HepG2 (cell line): Measurements from ENCODE around the gene VAC14. TPM values are rescaled to one million over a fixed set of nuclear protein-coding genes. Genes with fewer than 3 reads are reported as not detected.

Experiments
- AGO1 ChIP-seq: fragments of 200-400 bp; formaldehyde crosslinking; IDR thresholded peaks from 2 replicates; pipeline ENCODE4 v1.6.1; 2017; ENCODE audit warnings: mild to moderate bottlenecking, low read depth, low read length, moderate library complexity; ENCODE audit not compliant: poor library complexity, severe bottlenecking
- CSRNP2 ChIP-seq: sonication (generic); formaldehyde crosslinking; conservative IDR thresholded peaks from 2 replicates; pipeline ENCODE4 v1.8.0; 2022; ENCODE audit warnings: low read depth, missing genetic modification reagents
- FOXA1 ChIP-seq, 2 experiments: fragments of 450-650 bp in 1 of 2; sonication (generic) in 1 of 2; formaldehyde crosslinking in 1 of 2; IDR thresholded peaks; 2 replicates each; pipeline versions ENCODE4 v1.4.0 to v1.6.1; 2016 to 2020; ENCODE audit warnings: missing genetic modification reagents in 1 of 2
- GMEB2 ChIP-seq: IDR thresholded peaks from 2 replicates; pipeline ENCODE4 v1.6.1; 2016; ENCODE audit warnings: missing biosample characterization, missing genetic modification reagents, low read depth
- MTA1 ChIP-seq: sonication (generic); formaldehyde crosslinking; IDR thresholded peaks from 2 replicates; pipeline ENCODE4 v1.4.0; 2020; ENCODE audit warnings: missing genetic modification reagents, mild to moderate bottlenecking, borderline replicate concordance
- PAWR ChIP-seq: sonication (generic); formaldehyde crosslinking; IDR thresholded peaks from 2 replicates; pipeline ENCODE4 v1.4.0; 2020; ENCODE audit warnings: missing genetic modification reagents, mild to moderate bottlenecking, borderline replicate concordance
- PRDM10 ChIP-seq: sonication (generic); formaldehyde crosslinking; IDR thresholded peaks from 2 replicates; pipeline ENCODE4 v1.4.0; 2020; ENCODE audit warnings: low read depth, missing genetic modification reagents
- RELA ChIP-seq: sonication (generic); formaldehyde crosslinking; IDR thresholded peaks from 2 replicates; pipeline ENCODE4 v1.4.0; 2020; ENCODE audit warnings: missing genetic modification reagents
- SALL2 ChIP-seq: sonication (generic); formaldehyde crosslinking; IDR thresholded peaks from 2 replicates; pipeline ENCODE4 v1.8.1; 2023; ENCODE audit warnings: mild to moderate bottlenecking, missing genetic modification reagents, inconsistent platforms
- ZBTB8A ChIP-seq: sonication (generic); formaldehyde crosslinking; IDR thresholded peaks from 2 replicates; pipeline ENCODE4 v1.4.0; 2020; ENCODE audit warnings: mild to moderate bottlenecking, low read depth, missing genetic modification reagents, borderline replicate concordance
- ZKSCAN1 ChIP-seq: fragments of 150-350 bp; IDR thresholded peaks from 2 replicates; pipeline ENCODE4 v1.6.1; 2014; ENCODE audit warnings: low read length
- ZNF276 ChIP-seq: sonication (generic); formaldehyde crosslinking; IDR thresholded peaks from 2 replicates; pipeline ENCODE4 v1.4.0; 2020; ENCODE audit warnings: mild to moderate bottlenecking, low read depth, missing genetic modification reagents
- ZNF282 ChIP-seq: fragments of 450-650 bp; IDR thresholded peaks from 2 replicates; pipeline ENCODE4 v1.6.1; 2018; ENCODE audit not compliant: partially characterized antibody
- ZNF549 ChIP-seq: sonication (generic); formaldehyde crosslinking; IDR thresholded peaks from 2 replicates; pipeline ENCODE4 v1.5.0; 2020; ENCODE audit warnings: missing genetic modification reagents
- ZNF572 ChIP-seq: sonication (generic); formaldehyde crosslinking; IDR thresholded peaks from 2 replicates; pipeline ENCODE4 v1.5.1; 2020; ENCODE audit warnings: mild to moderate bottlenecking, missing genetic modification reagents
- ZNF674 ChIP-seq: sonication (generic); formaldehyde crosslinking; IDR thresholded peaks from 2 replicates; pipeline ENCODE4 v1.5.0; 2020; ENCODE audit warnings: low read depth, mild to moderate bottlenecking, missing genetic modification reagents
- ZNF691 ChIP-seq: sonication (generic); formaldehyde crosslinking; IDR thresholded peaks from 2 replicates; pipeline ENCODE4 v1.4.0; 2020; ENCODE audit warnings: missing genetic modification reagents, low read depth, mild to moderate bottlenecking, borderline replicate concordance
- ZNF781 ChIP-seq: sonication (generic); formaldehyde crosslinking; IDR thresholded peaks from 2 replicates; pipeline ENCODE4 v1.5.1; 2020; ENCODE audit warnings: borderline replicate concordance, mild to moderate bottlenecking, missing genetic modification reagents; ENCODE audit errors: not compliant biosample characterization
- ZSCAN12 ChIP-seq: sonication (generic); formaldehyde crosslinking; IDR thresholded peaks from 2 replicates; pipeline ENCODE4 v1.9.0; 2021; ENCODE audit warnings: mild to moderate bottlenecking, missing genetic modification reagents
- polyA plus RNA-seq, 8 experiments: library from polyadenylated mRNA; depleted of rRNA in 3 of 8; stranded (reverse) in 7 of 8; unstranded in 1 of 8; fragments of >200 nt; fragmentation: Illumina TruSeq in 4 of 8; extraction: Trizol in 4 of 8; gene quantifications; 2 replicates each; pipeline versions ENCODE4 v1.2.1 to v1.2.3, GENCODE V29; 2011 to 2016; ENCODE audit warnings: low read depth in 4 of 8, missing spikeins in 1 of 8, mixed read lengths in 1 of 8; ENCODE audit not compliant: insufficient read depth in 1 of 8
- total RNA-seq, 5 experiments: library from RNA; depleted of rRNA; stranded (reverse); fragments of >200 nt; fragmentation: Illumina TruSeq; extraction: Trizol; gene quantifications; 2 replicates each; pipeline ENCODE4 v1.2.3, GENCODE V29; 2016; ENCODE audit warnings: low read depth in 1 of 5

Gene VAC14
- total and polyA plus RNA-seq, 2 of the 13 experiments (the other 11 are each of a cell fraction or from before 2014, with no cell fraction given), result 23.5 to 24.6 TPM

GRCh38 chr16:70800781-70801480 is at the start of gene VAC14 (continued):
- TF ChIP-seq PAWR (no peak), RELA (CRISPR knock-in tag) (peak; percentile 58; the same call in 1 of the 2 replicates), ZNF674 (CRISPR knock-in tag) (no peak), SALL2 (CRISPR knock-in tag) (no peak), CSRNP2 (no peak), ZNF549 (CRISPR knock-in tag) (no peak), ZNF781 (CRISPR knock-in tag) (no peak), MTA1 (CRISPR knock-in tag) (peak; percentile 8; the same call in 1 of the 2 replicates), ZBTB8A (CRISPR knock-in tag) (no peak), GMEB2 (CRISPR knock-in tag) (peak; percentile 61), PRDM10 (CRISPR knock-in tag) (no peak), FOXA1 (IDR thresholded peaks at IDR 0.05) (no peak), FOXA1 (CRISPR knock-in tag; IDR thresholded peaks at IDR 0.05) (no peak), ZNF691 (CRISPR knock-in tag) (peak; percentile 32; the same call in 1 of the 2 replicates), ZNF572 (CRISPR knock-in tag) (no peak), ZSCAN12 (CRISPR knock-in tag) (no peak), ZNF276 (no peak), ZKSCAN1 (no peak), ZNF282 (no peak), AGO1 (peak; percentile 31)
